Chondrocyte (in vitro differentiated cells): ENCODE measurements around the gene SRSF10. TPM values are rescaled to one million over a fixed set of nuclear protein-coding genes. Genes with fewer than 3 reads are reported as not detected.
A peak's percentile ranks its signal among the peaks of the same experiment; 100 is the strongest.
"Not testable (repeated sequence)": the region's sequence is repeated elsewhere in the genome, so short reads cannot be mapped to it uniquely, and the experiment has no call there.

Experiments
- DNase-seq: peaks from one replicate; pipeline ENCODE4 v3.0.0; 2021; ENCODE audit warnings: mixed read lengths, low spot score
- H3K27ac Mint-ChIP-seq: one replicate; pipeline ENCODE4 v1.8.0; 2021; ENCODE audit warnings: mild to moderate bottlenecking, moderate library complexity, mixed read lengths; ENCODE audit not compliant: unreplicated experiment
- H3K27me3 Mint-ChIP-seq: 2 replicates; pipeline ENCODE4 v1.8.0; 2021; ENCODE audit warnings: low read depth, mixed read lengths
- H3K36me3 Mint-ChIP-seq: 2 replicates; pipeline ENCODE4 v1.8.0; 2021; ENCODE audit warnings: low read depth, mixed read lengths
- H3K4me1 Mint-ChIP-seq: 2 replicates; pipeline ENCODE4 v1.8.0; 2021; ENCODE audit warnings: low read depth, mild to moderate bottlenecking, mixed read lengths
- H3K4me3 Mint-ChIP-seq: one replicate; pipeline ENCODE4 v1.8.0; 2021; ENCODE audit warnings: mild to moderate bottlenecking, moderate library complexity, mixed read lengths; ENCODE audit not compliant: unreplicated experiment
- H3K9me3 Mint-ChIP-seq: 2 replicates; pipeline ENCODE4 v1.8.0; 2021; ENCODE audit warnings: low read depth, mixed read lengths
- total RNA-seq: library from RNA; stranded (reverse); gene quantifications from 3 replicates; pipeline ENCODE4 v1.2.1, GENCODE V29; 2021
- TF ChIP-seq, protein P1 (sequence below): fragments of 200-600 bp; sonication (generic); IDR thresholded peaks from 2 replicates; pipeline ENCODE4 v1.5.0; 2021; ENCODE audit warnings: antibody characterized with exemption, mild to moderate bottlenecking, moderate library complexity

SRSF10 gene
- total RNA-seq, 1 donor from 2014 or later: 92.0 TPM

DNA sequence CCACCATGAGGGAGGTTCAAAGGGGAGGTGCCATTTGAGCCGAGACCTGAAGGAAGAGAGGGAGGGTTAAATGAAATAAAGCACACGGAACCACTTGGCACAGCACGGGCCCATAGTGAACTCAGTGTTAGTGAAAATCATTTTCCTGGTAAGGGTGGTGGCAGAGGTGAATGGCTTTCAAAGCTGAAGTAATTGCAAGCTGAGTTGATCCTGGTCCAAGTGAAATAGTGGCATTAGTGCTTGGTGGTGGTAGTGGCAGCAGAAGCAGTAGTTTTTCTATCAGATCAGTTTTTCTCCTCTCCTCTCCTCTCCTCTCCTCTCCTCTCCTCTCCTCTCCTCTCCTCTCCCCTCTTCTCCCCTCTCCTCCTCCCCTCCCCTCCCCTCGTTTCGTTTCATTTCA is 30.5 kb upstream of the SRSF10 start:
- no peaks in the 10 kb centered on the region for H3K36me3 Mint-ChIP-seq
- no peaks in the 10 kb centered on the region for H3K27me3 Mint-ChIP-seq
- no peaks in the 10 kb centered on the region for H3K9me3 Mint-ChIP-seq
- H3K4me3 Mint-ChIP-seq: no peak overlapping the region
- TF ChIP-seq, protein P1, sequence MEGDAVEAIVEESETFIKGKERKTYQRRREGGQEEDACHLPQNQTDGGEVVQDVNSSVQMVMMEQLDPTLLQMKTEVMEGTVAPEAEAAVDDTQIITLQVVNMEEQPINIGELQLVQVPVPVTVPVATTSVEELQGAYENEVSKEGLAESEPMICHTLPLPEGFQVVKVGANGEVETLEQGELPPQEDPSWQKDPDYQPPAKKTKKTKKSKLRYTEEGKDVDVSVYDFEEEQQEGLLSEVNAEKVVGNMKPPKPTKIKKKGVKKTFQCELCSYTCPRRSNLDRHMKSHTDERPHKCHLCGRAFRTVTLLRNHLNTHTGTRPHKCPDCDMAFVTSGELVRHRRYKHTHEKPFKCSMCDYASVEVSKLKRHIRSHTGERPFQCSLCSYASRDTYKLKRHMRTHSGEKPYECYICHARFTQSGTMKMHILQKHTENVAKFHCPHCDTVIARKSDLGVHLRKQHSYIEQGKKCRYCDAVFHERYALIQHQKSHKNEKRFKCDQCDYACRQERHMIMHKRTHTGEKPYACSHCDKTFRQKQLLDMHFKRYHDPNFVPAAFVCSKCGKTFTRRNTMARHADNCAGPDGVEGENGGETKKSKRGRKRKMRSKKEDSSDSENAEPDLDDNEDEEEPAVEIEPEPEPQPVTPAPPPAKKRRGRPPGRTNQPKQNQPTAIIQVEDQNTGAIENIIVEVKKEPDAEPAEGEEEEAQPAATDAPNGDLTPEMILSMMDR: no peak
- peak overlapping the region; percentile 53 for H3K27ac Mint-ChIP-seq
- DNase-seq: no peak
- H3K4me1 Mint-ChIP-seq: peaks cover 62% of the 10 kb centered on the region

DNA sequence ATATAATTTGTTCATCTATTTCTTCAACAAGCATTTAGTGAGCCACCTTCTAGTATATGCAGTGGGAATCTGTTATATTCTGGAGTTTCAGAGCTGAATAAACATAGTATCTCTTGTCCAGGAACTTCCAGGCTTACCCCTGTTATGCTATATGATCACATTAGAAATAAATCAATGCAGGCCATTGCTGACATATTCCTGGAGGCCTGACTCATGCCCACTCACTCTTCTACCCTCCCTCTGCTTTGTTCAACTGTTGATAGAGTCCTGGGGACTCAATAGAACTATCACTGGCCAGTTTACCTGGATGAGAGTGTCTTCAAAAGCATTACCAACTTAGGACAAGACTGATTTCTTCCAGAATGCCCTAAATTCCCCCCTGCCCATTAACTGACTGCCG is 29.3 kb upstream of the SRSF10 start:
- no peak overlapping the region for H3K4me3 Mint-ChIP-seq
- H3K27me3 Mint-ChIP-seq: no peaks in the 10 kb centered on the region
- H3K36me3 Mint-ChIP-seq: no peaks in the 10 kb centered on the region
- TF ChIP-seq, protein P1: no peak
- DNase-seq: no peak
- no peaks in the 10 kb centered on the region for H3K9me3 Mint-ChIP-seq
- H3K4me1 Mint-ChIP-seq: peaks cover 51% of the 10 kb centered on the region
- peak overlapping the region; percentile 29 for H3K27ac Mint-ChIP-seq

DNA sequence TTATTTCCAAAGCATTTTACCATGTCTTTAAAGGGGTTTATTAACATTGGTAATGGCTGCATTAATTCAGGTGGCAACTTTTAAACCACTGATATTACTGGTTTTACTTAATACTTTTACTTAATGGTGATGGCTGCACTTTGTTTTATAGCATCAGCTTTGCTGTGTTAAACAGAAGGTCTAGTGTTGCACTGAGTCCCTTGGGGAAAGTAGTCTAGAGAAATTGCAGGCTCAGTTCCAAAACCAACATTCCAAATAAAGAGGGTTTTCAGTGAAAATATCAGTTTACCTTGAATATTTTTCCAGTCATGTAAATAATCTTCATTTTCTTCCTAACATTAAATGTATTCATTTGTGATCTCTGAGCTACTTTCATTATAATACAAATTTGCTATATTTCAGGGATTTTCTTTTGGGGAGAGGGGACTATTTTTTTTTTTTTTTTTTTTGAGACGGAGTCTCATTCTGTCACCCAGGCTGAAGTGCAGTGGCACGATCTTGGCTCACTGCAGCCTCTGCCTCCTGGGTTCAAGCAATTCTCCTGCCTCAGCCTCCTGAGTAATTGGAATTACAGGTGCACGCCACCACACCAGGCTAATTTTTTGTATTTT is 28.6 kb upstream of the SRSF10 start:
- H3K4me1 Mint-ChIP-seq: peaks cover 53% of the 10 kb centered on the region
- H3K27ac Mint-ChIP-seq: peak overlapping the region; percentile 92
- DNase-seq, H3K9me3 Mint-ChIP-seq, H3K27me3 Mint-ChIP-seq, H3K36me3 Mint-ChIP-seq: not testable (repeated sequence)
- peak overlapping the region; percentile 36 for H3K4me3 Mint-ChIP-seq

DNA sequence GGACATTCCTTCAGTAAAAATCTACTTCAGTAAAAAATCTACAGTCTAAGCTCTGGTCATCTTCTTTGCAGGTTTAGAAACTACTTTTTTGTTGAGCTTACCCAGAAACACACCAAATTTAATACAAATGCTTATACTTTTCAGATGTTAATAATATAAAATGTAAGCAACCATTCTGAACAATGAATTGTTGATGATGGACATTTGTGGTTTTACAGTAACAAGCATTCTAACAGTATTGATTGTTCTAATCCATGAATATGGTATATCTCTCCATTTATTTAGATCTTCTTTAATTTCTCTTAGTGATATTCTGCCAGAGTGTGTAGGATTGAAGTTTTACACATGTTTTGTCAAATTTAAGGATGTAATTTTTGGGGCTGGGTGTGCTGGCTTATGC is 27.0 kb upstream of the SRSF10 start:
- Mint-ChIP-seq H3K36me3 (no peaks in the 10 kb centered on the region), H3K4me3 (no peak overlapping the region), H3K27me3 (no peaks in the 10 kb centered on the region), H3K9me3 (no peaks in the 10 kb centered on the region), H3K27ac (no peak overlapping the region), H3K4me1 (peaks cover 57% of the 10 kb centered on the region)
- TF ChIP-seq, protein P1: no peak
- no peak for DNase-seq

DNA sequence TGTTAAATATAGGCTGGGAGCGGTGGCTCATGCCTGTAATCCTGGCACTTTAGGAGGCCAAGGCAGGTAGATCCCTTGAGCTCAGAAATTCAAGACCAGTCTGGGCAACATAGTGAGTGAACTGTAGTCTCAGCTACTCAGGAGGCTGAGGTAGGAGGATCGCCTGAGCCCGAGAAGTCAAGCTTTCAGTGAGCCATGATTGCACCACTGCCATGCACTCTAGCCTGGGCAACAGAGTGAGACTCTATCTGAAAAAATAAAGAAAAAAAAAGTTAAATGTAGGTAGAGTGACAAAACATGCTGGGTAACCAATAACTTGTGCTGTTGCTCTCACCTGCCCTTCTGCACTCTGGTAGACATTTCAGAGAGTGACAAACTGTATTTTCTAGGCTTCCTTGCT is 25.0 kb upstream of the SRSF10 start:
- TF ChIP-seq, protein P1: no peak
- Mint-ChIP-seq H3K27ac (no peak overlapping the region), H3K27me3 (no peaks in the 10 kb centered on the region), H3K4me3 (no peak overlapping the region), H3K9me3 (no peaks in the 10 kb centered on the region), H3K4me1 (peaks cover 39% of the 10 kb centered on the region), H3K36me3 (no peaks in the 10 kb centered on the region)
- DNase-seq: no peak

DNA sequence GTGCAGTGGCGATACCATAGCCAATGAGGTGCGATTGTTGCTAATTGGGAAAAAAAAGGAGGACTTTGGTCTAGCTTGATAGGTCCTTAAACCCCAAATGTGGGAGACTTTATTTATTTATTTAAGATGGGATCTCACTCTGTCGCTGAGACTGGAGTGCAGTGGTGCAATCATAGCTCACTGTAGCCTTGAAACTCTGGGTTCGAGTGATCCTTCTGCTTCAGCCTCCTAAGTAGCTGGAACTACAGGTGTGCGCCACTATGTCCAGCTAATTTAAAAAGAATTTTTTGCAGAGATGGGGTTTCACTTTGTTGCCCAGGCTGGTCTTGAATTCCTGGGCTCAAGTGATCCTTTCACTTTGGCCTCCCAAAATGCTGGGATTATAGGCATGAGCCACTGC is 24.0 kb upstream of the SRSF10 start:
- Mint-ChIP-seq H3K36me3 (no peaks in the 10 kb centered on the region), H3K9me3 (no peaks in the 10 kb centered on the region), H3K4me3 (no peak overlapping the region), H3K27me3 (no peaks in the 10 kb centered on the region), H3K4me1 (peaks cover 30% of the 10 kb centered on the region), H3K27ac (no peak overlapping the region)
- DNase-seq: no peak
- TF ChIP-seq, protein P1: no peak
